ENCODE results near the gene ACOT9.
"Not testable (repeated sequence)": the region's sequence is repeated elsewhere in the genome, so short reads cannot be mapped to it uniquely, and the experiment has no call there.

Gene ACOT9

DNA sequence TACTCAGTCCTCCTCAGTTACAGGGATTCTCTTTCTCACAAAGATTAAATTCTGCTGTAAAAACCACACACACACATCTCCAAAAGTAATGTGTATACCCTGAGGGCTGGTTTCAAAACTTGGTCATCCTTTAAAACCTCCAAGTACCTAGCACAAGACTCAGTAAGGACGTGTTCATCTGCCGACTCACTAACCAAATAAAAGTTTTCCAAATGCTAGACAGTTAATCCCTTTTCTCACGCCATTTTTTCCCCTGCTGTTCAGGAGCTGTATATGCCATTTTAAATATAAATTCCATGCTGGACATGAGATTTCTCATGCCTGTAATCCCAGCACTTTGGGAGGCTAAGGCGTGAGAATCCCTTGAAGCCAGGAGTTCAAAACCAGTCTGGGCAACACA is 35.9 kb upstream of the ACOT9 start:
- no peaks in the 10 kb centered on the region for H3K27me3 ChIP-seq (ENCODE audit: insufficient read depth, low read depth)
- no peak overlapping the region for H3K9ac ChIP-seq
- TF ChIP-seq, protein P1, sequence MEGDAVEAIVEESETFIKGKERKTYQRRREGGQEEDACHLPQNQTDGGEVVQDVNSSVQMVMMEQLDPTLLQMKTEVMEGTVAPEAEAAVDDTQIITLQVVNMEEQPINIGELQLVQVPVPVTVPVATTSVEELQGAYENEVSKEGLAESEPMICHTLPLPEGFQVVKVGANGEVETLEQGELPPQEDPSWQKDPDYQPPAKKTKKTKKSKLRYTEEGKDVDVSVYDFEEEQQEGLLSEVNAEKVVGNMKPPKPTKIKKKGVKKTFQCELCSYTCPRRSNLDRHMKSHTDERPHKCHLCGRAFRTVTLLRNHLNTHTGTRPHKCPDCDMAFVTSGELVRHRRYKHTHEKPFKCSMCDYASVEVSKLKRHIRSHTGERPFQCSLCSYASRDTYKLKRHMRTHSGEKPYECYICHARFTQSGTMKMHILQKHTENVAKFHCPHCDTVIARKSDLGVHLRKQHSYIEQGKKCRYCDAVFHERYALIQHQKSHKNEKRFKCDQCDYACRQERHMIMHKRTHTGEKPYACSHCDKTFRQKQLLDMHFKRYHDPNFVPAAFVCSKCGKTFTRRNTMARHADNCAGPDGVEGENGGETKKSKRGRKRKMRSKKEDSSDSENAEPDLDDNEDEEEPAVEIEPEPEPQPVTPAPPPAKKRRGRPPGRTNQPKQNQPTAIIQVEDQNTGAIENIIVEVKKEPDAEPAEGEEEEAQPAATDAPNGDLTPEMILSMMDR (conservative IDR thresholded peaks at IDR 0.05; ENCODE audit: low read depth, low read length) = no peak
- peaks cover 12% of the 10 kb centered on the region for H3K4me1 ChIP-seq (ENCODE audit: low read depth, poor library complexity, severe bottlenecking)
- no peak overlapping the region for H3K4me2 ChIP-seq
- no peak overlapping the region for H2AFZ ChIP-seq (ENCODE audit: low read depth)
- no peaks in the 10 kb centered on the region for H4K20me1 ChIP-seq (ENCODE audit: insufficient read depth)
- no peak overlapping the region for H3K4me3 ChIP-seq (IDR thresholded peaks at IDR 0.05; ENCODE audit: insufficient read depth, low read depth, low read length)
- H3K79me2 ChIP-seq (ENCODE audit: insufficient read depth, low read depth) = no peaks in the 10 kb centered on the region
- H3K36me3 ChIP-seq (ENCODE audit: insufficient read depth) = no peaks in the 10 kb centered on the region
- no peak overlapping the region for H3K27ac ChIP-seq

DNA sequence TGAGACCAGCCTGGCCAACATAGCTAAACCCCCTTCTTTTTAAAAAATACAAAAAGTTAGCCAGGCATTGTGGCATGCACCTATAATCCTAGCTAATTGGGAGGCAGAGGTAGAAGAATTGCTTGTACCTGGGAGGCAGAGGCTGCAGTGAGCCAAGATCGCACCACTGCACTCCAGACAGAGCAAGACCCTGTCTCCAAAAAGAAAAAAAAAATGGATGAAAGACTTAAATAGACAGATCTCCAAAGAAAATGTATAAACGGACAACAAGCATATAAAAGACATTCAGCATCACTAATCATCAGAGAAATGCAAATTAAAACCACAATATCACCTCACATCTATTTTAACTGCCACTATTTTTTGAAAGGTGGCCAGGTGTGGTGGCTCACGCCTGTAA is 33.3 kb upstream of the ACOT9 start:
- Histone ChIP-seq H3K27me3 (ENCODE audit: insufficient read depth, low read depth) (no peaks in the 10 kb centered on the region), H3K4me1 (ENCODE audit: low read depth, poor library complexity, severe bottlenecking) (peaks cover 6% of the 10 kb centered on the region), H3K79me2 (ENCODE audit: insufficient read depth, low read depth) (no peaks in the 10 kb centered on the region), H3K27ac (no peak overlapping the region), H3K36me3 (ENCODE audit: insufficient read depth) (no peaks in the 10 kb centered on the region), H2AFZ (ENCODE audit: low read depth) (no peak overlapping the region), H3K4me2 (no peak overlapping the region), H3K9ac (no peak overlapping the region), H3K4me3 (IDR thresholded peaks at IDR 0.05; ENCODE audit: insufficient read depth, low read depth, low read length) (no peak overlapping the region), H4K20me1 (ENCODE audit: insufficient read depth) (no peaks in the 10 kb centered on the region)
- TF ChIP-seq, protein P1 (conservative IDR thresholded peaks at IDR 0.05; ENCODE audit: low read depth, low read length) = no peak

DNA sequence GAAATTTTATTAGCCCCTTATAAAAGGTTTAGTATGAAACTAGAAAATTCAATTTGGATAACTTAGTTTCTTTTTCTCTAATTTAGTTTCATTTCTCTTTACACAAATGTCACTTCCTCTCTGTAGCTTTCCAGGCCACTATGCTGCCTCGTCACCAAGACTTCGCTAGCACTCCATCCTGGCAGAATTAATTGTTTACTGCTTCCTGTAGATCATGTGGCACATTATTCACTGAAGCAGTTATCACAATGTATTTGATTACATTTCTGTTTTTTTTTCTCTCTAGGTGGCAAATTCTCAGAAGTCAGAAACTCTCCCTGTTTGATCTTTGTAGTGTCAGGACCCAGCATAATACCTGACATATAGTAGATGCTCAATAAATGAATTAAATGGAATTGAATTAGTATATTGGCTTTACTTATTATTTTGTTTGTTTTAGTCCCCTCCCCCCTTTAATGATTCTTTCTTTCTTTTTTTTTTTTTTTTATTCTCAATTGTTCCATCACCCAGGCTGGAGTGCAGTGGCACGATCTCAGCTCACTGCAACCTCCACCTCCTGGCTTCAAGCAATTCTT is 30.6 kb upstream of the ACOT9 start:
- H3K79me2 ChIP-seq (ENCODE audit: insufficient read depth, low read depth) = no peaks in the 10 kb centered on the region
- no peaks in the 10 kb centered on the region for H4K20me1 ChIP-seq (ENCODE audit: insufficient read depth)
- H2AFZ ChIP-seq (ENCODE audit: low read depth) = no peak overlapping the region
- TF ChIP-seq, protein P1 (conservative IDR thresholded peaks at IDR 0.05; ENCODE audit: low read depth, low read length) = no peak
- no peaks in the 10 kb centered on the region for H3K36me3 ChIP-seq (ENCODE audit: insufficient read depth)
- peaks cover 6% of the 10 kb centered on the region for H3K4me1 ChIP-seq (ENCODE audit: low read depth, poor library complexity, severe bottlenecking)
- H3K27ac ChIP-seq = no peak overlapping the region
- H3K4me3 ChIP-seq (IDR thresholded peaks at IDR 0.05; ENCODE audit: insufficient read depth, low read depth, low read length) = no peak overlapping the region
- no peaks in the 10 kb centered on the region for H3K27me3 ChIP-seq (ENCODE audit: insufficient read depth, low read depth)
- H3K4me2 ChIP-seq = no peak overlapping the region
- no peak overlapping the region for H3K9ac ChIP-seq

DNA sequence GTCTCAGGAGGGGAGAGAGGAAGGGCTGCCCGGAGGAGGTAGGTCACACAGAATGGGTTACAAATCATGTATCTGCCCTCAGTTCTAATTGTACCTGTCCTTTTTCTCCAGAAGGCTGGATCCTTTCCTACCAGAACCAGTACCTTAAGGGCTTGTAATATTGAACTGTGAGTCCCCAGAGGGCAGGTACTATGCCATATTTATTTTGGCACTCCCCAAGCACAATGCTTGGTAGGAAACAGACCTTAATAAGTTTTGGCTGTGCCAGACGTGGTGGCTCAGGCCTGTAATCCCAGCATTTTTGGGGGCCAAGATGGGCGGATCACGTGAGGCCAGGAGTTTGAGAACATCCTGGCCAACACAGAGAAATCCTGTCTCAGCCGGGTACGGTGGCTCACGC is 28.0 kb upstream of the ACOT9 start:
- not testable (repeated sequence) for H2AFZ ChIP-seq (ENCODE audit: low read depth); H3K4me1 ChIP-seq (ENCODE audit: low read depth, poor library complexity, severe bottlenecking); H3K4me3 ChIP-seq (IDR thresholded peaks at IDR 0.05; ENCODE audit: insufficient read depth, low read depth, low read length); H3K79me2 ChIP-seq (ENCODE audit: insufficient read depth, low read depth); H3K27ac ChIP-seq; H3K27me3 ChIP-seq (ENCODE audit: insufficient read depth, low read depth); H3K36me3 ChIP-seq (ENCODE audit: insufficient read depth); H3K9ac ChIP-seq; H3K4me2 ChIP-seq; H4K20me1 ChIP-seq (ENCODE audit: insufficient read depth)

DNA sequence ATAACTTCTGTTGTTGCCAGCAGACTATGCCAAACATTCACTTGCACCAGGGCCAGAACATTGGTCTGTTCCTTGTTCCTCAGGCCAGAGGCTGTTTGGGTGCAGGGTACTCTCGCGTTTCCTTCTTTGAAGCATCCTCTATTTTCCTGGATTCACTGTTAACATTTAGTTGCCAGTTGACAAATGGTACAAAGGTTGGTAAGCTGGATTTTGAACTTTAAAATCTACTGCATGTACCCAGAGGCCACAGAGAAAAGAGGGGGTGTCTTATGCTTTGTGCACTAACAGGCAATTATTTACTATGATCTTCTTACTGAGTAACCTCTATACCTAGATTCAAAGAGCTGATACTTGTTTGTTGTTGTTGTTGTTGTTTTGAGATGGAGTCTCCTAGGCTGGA is 27.1 kb upstream of the ACOT9 start:
- H3K4me2 ChIP-seq = no peak overlapping the region
- no peaks in the 10 kb centered on the region for H3K27me3 ChIP-seq (ENCODE audit: insufficient read depth, low read depth)
- H3K4me1 ChIP-seq (ENCODE audit: low read depth, poor library complexity, severe bottlenecking) = peaks cover 6% of the 10 kb centered on the region
- no peaks in the 10 kb centered on the region for H3K36me3 ChIP-seq (ENCODE audit: insufficient read depth)
- no peak overlapping the region for H3K4me3 ChIP-seq (IDR thresholded peaks at IDR 0.05; ENCODE audit: insufficient read depth, low read depth, low read length)
- H3K9ac ChIP-seq = no peak overlapping the region
- no peaks in the 10 kb centered on the region for H4K20me1 ChIP-seq (ENCODE audit: insufficient read depth)
- TF ChIP-seq, protein P1 (conservative IDR thresholded peaks at IDR 0.05; ENCODE audit: low read depth, low read length) = no peak
- H2AFZ ChIP-seq (ENCODE audit: low read depth) = no peak overlapping the region
- H3K79me2 ChIP-seq (ENCODE audit: insufficient read depth, low read depth) = no peaks in the 10 kb centered on the region
- H3K27ac ChIP-seq = no peak overlapping the region

All from KMS-11 (cell line).